ENCODE results near the gene NUFIP1. TPM values are rescaled to one million over a fixed set of nuclear protein-coding genes. Genes with fewer than 3 reads are reported as not detected.

The NUFIP1 gene
- total RNA-seq, 1 experiment from 2014 or later: 12.2 TPM

- Histone ChIP-seq H3K36me3 (ENCODE audit: control insufficient read depth in 1 of 2, insufficient read depth in 2 of 2, low read length in 2 of 2) (no peaks in the 10 kb centered on the region), H3K9me3 (ENCODE audit: control insufficient read depth in 1 of 2, insufficient read depth in 1 of 2, low read depth in 1 of 2, low read length in 2 of 2) (no peaks in the 10 kb centered on the region), H3K9ac (ENCODE audit: low read length) (no peak overlapping the region), H3K9me2 (ENCODE audit: insufficient read depth) (no peaks in the 10 kb centered on the region), H2AFZ (ENCODE audit: low read depth, low read length, poor library complexity, severe bottlenecking) (no peak overlapping the region), H3K4me1 (ENCODE audit: control insufficient read depth in 1 of 2, insufficient read depth in 2 of 2, low read length in 2 of 2) (peaks cover 0 to 3% of the 10 kb centered on the region in 2 experiments; a peak in 1 of 4 replicates), H3K27ac (ENCODE audit: low read depth, low read length) (no peak overlapping the region), H3K4me3 (replicated peaks in 1 of 2; ENCODE audit: low read depth in 1 of 2, low read length in 2 of 2) (no peak overlapping the region), H4K20me1 (ENCODE audit: insufficient read depth) (no peaks in the 10 kb centered on the region), H3K4me2 (ENCODE audit: low read length) (no peak overlapping the region), H3K79me2 (ENCODE audit: insufficient read depth, low read length) (no peaks in the 10 kb centered on the region), H3K27me3 (ENCODE audit: insufficient read depth, low read length) (no peaks in the 10 kb centered on the region)
- ChIA-PET CTCF (no interaction called here), RAD21 (ENCODE audit: low non-redundant PET in 1 of 2, low total read pairs in 2 of 2, uncharacterized antibody in 2 of 2, unreplicated experiment in 2 of 2) (no interaction called here), POLR2A (no interaction called here)
- no peak for ATAC-seq
- BruUV-seq (replicated peaks): no TSS peak
- TF ChIP-seq YY1 (IDR thresholded peaks at IDR 0.05; ENCODE audit: extremely low read depth, insufficient replicate concordance, low read depth, low read length) (no peak), RAD21 (IDR thresholded peaks at IDR 0.05; ENCODE audit: low read depth) (no peak), JUND (IDR thresholded peaks at IDR 0.05) (no peak), CBX3 (IDR thresholded peaks at IDR 0.05; ENCODE audit: low read depth) (no peak), EZH2 (IDR thresholded peaks at IDR 0.05) (no peak), ZNF274 (IDR thresholded peaks at IDR 0.05; ENCODE audit: low read depth, low read length) (no peak), ELF1 (IDR thresholded peaks at IDR 0.05; ENCODE audit: borderline replicate concordance, low read depth) (no peak), FOSL1 (IDR thresholded peaks at IDR 0.05; ENCODE audit: low read depth) (no peak), EGR1 (IDR thresholded peaks at IDR 0.05; ENCODE audit: low read depth) (no peak)
- TF ChIP-seq, protein P1, sequence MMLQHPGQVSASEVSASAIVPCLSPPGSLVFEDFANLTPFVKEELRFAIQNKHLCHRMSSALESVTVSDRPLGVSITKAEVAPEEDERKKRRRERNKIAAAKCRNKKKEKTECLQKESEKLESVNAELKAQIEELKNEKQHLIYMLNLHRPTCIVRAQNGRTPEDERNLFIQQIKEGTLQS (IDR thresholded peaks at IDR 0.05): no peak
- TF ChIP-seq, protein P2, sequence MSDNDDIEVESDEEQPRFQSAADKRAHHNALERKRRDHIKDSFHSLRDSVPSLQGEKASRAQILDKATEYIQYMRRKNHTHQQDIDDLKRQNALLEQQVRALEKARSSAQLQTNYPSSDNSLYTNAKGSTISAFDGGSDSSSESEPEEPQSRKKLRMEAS (IDR thresholded peaks at IDR 0.05): no peak
- no peak for DNase-seq (ENCODE audit: low read depth, low spot score)
- intact Hi-C loops (cut with micrococcal nuclease): no loop called here
Observed at GRCh38 chr13:44929692-44930091, 59.6 kb downstream of the NUFIP1 start.

DNA sequence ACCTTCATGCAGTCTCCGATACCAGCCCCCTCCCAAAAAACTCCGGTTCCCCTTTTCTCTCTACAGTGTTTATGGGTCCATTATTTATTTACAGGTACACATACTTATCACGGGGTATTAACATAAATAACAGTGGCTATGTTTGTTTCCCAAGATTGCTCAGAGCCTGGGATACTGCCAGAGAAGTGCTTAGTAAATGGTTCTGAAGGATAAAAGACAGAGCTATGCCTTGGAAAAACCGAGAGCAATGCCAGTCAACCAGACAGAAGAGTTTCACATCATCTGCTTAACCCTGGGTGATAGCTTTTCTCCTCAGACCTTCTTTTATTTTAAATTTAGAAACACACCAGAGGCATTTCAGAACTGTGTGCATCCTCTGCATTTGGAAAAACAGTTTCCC, 61.3 kb downstream of the NUFIP1 start:
- Histone ChIP-seq H3K4me3 (replicated peaks in 1 of 2; ENCODE audit: low read depth in 1 of 2, low read length in 2 of 2) (no peak overlapping the region), H2AFZ (ENCODE audit: low read depth, low read length, poor library complexity, severe bottlenecking) (no peak overlapping the region), H3K36me3 (ENCODE audit: control insufficient read depth in 1 of 2, insufficient read depth in 2 of 2, low read length in 2 of 2) (no peaks in the 10 kb centered on the region), H3K9ac (ENCODE audit: low read length) (no peak overlapping the region), H4K20me1 (ENCODE audit: insufficient read depth) (no peaks in the 10 kb centered on the region), H3K27me3 (ENCODE audit: insufficient read depth, low read length) (no peaks in the 10 kb centered on the region), H3K9me2 (ENCODE audit: insufficient read depth) (no peaks in the 10 kb centered on the region), H3K4me1 (ENCODE audit: control insufficient read depth in 1 of 2, insufficient read depth in 2 of 2, low read length in 2 of 2) (no peaks in the 10 kb centered on the region; a peak in 1 of 4 replicates), H3K9me3 (ENCODE audit: control insufficient read depth in 1 of 2, insufficient read depth in 1 of 2, low read depth in 1 of 2, low read length in 2 of 2) (no peaks in the 10 kb centered on the region), H3K27ac (ENCODE audit: low read depth, low read length) (no peak overlapping the region), H3K79me2 (ENCODE audit: insufficient read depth, low read length) (no peaks in the 10 kb centered on the region), H3K4me2 (ENCODE audit: low read length) (no peak overlapping the region)
- ChIA-PET RAD21 (ENCODE audit: low non-redundant PET in 1 of 2, low total read pairs in 2 of 2, uncharacterized antibody in 2 of 2, unreplicated experiment in 2 of 2) (no interaction called here), CTCF (no interaction called here), POLR2A (interaction anchor here (2.0 kb wide), 1 partner anchor 9 kb away, joined by 6 read pairs; no protein-coding TSS in a partner anchor)
- ATAC-seq (no peak), DNase-seq (ENCODE audit: low read depth, low spot score) (no peak)
- intact Hi-C loops (cut with micrococcal nuclease): no loop called here
- TF ChIP-seq CEBPB (IDR thresholded peaks at IDR 0.05; ENCODE audit: low read depth): no peak
- no peak for TF ChIP-seq YY1 (IDR thresholded peaks at IDR 0.05; ENCODE audit: extremely low read depth, insufficient replicate concordance, low read depth, low read length)
- no peak for TF ChIP-seq TCF7L2 (IDR thresholded peaks at IDR 0.05; ENCODE audit: borderline replicate concordance, extremely low read depth, insufficient read depth, insufficient read length)
- TF ChIP-seq SIN3A (IDR thresholded peaks at IDR 0.05; ENCODE audit: low read depth): no peak
- no peak for TF ChIP-seq CTCF (IDR thresholded peaks at IDR 0.05 in 2 of 3, conservative IDR thresholded peaks at IDR 0.05 in 1 of 3; ENCODE audit: borderline replicate concordance in 1 of 3, insufficient read depth in 1 of 3, low read depth in 2 of 3, low read length in 2 of 3)
- no peak for TF ChIP-seq EGR1 (IDR thresholded peaks at IDR 0.05; ENCODE audit: low read depth)
- no TSS peak for BruUV-seq (replicated peaks)

Data from HCT116 (cell line).